HAP-1 (cell line): Measurements from ENCODE around the gene GLRX5.
"Not testable (repeated sequence)": the region's sequence is repeated elsewhere in the genome, so short reads cannot be mapped to it uniquely, and the experiment has no call there.

Experiments
- DNase-seq, 2 experiments: peaks; one replicate each; pipeline ENCODE4 v3.0.0-alpha.2; 2016 to 2020; ENCODE audit warnings: low spot score in 2 of 2
- H3K27me3 ChIP-seq: fragments of 250-450 bp; sonication (Bioruptor Pico); 2 replicates; pipeline ENCODE4 v1.5.1; 2020; ENCODE audit warnings: low read depth, mild to moderate bottlenecking, moderate library complexity
- H3K36me3 ChIP-seq: fragments of 250-450 bp; sonication (Bioruptor Pico); replicated peaks from 2 replicates; pipeline ENCODE4 v1.5.1; 2020; ENCODE audit warnings: mild to moderate bottlenecking
- H3K4me1 ChIP-seq: fragments of 250-450 bp; sonication (Bioruptor Pico); 2 replicates; pipeline ENCODE4 v1.5.1; 2020; ENCODE audit warnings: mild to moderate bottlenecking
- H3K4me3 ChIP-seq: fragments of 250-450 bp; sonication (Bioruptor Pico); 2 replicates; pipeline ENCODE4 v1.5.1; 2020; ENCODE audit warnings: mild to moderate bottlenecking, moderate library complexity
- H3K9me3 ChIP-seq: fragments of 250-450 bp; sonication (Bioruptor Pico); 2 replicates; pipeline ENCODE4 v1.5.1; 2020; ENCODE audit warnings: mild to moderate bottlenecking, moderate library complexity
- in situ Hi-C: fragments of 300-500 bp; cut with MboI; formaldehyde crosslinking; loops from 3 replicates; pipeline ENCODE4 v1.14.3; 2020; ENCODE audit warnings: low sequenced_read_pairs, inconsistent platforms, mixed read lengths

GLRX5 gene

GRCh38 chr14:95505030-95505589 is 29.7 kb upstream of the GLRX5 start:
- Histone ChIP-seq H3K27me3 (no peaks in the 10 kb centered on the region), H3K4me1 (no peaks in the 10 kb centered on the region), H3K36me3 (no peaks in the 10 kb centered on the region), H3K4me3 (no peak overlapping the region), H3K9me3 (no peaks in the 10 kb centered on the region)
- in situ Hi-C loops = no loop called here
- DNase-seq = no peak

- no peaks in the 10 kb centered on the region for H3K27me3 ChIP-seq
- no peak overlapping the region for H3K4me3 ChIP-seq
- H3K4me1 ChIP-seq = no peaks in the 10 kb centered on the region
- H3K36me3 ChIP-seq = no peaks in the 10 kb centered on the region
- in situ Hi-C loops = no loop called here
- H3K9me3 ChIP-seq = no peaks in the 10 kb centered on the region
- DNase-seq = no peak
Measured at GRCh38 chr14:95507174-95507573, 27.7 kb upstream of the GLRX5 start.

GRCh38 chr14:95507701-95508103 is 27.1 kb upstream of the GLRX5 start:
- no peaks in the 10 kb centered on the region for H3K36me3 ChIP-seq
- in situ Hi-C loops = no loop called here
- H3K9me3 ChIP-seq = no peaks in the 10 kb centered on the region
- DNase-seq = no peak
- no peak overlapping the region for H3K4me3 ChIP-seq
- H3K27me3 ChIP-seq = no peaks in the 10 kb centered on the region
- H3K4me1 ChIP-seq = no peaks in the 10 kb centered on the region

- H3K4me1 ChIP-seq = no peaks in the 10 kb centered on the region
- in situ Hi-C loops = no loop called here
- DNase-seq = no peak
- no peaks in the 10 kb centered on the region for H3K36me3 ChIP-seq
- H3K4me3 ChIP-seq = no peak overlapping the region
- no peaks in the 10 kb centered on the region for H3K9me3 ChIP-seq
- H3K27me3 ChIP-seq = no peaks in the 10 kb centered on the region
Measured at GRCh38 chr14:95508377-95508776, 26.5 kb upstream of the GLRX5 start.

- H3K36me3 ChIP-seq = no peaks in the 10 kb centered on the region
- no peak overlapping the region for H3K4me3 ChIP-seq
- DNase-seq = no peak
- no peaks in the 10 kb centered on the region for H3K9me3 ChIP-seq
- no peaks in the 10 kb centered on the region for H3K27me3 ChIP-seq
- in situ Hi-C loops = no loop called here
- no peaks in the 10 kb centered on the region for H3K4me1 ChIP-seq
Measured at GRCh38 chr14:95509495-95509894, 25.4 kb upstream of the GLRX5 start.

GRCh38 chr14:95510344-95510743 is 24.5 kb upstream of the GLRX5 start:
- H3K9me3 ChIP-seq, H3K36me3 ChIP-seq, DNase-seq, H3K4me3 ChIP-seq, H3K27me3 ChIP-seq, H3K4me1 ChIP-seq, in situ Hi-C loops: not testable (repeated sequence)

GRCh38 chr14:95510804-95511203 is 24.0 kb upstream of the GLRX5 start:
- H3K36me3 ChIP-seq = no peaks in the 10 kb centered on the region
- no peaks in the 10 kb centered on the region for H3K9me3 ChIP-seq
- no peaks in the 10 kb centered on the region for H3K27me3 ChIP-seq
- no peak for DNase-seq
- in situ Hi-C loops = no loop called here
- H3K4me1 ChIP-seq = no peaks in the 10 kb centered on the region
- no peak overlapping the region for H3K4me3 ChIP-seq

- Histone ChIP-seq H3K27me3 (no peaks in the 10 kb centered on the region), H3K9me3 (no peaks in the 10 kb centered on the region), H3K4me3 (no peak overlapping the region), H3K36me3 (no peaks in the 10 kb centered on the region), H3K4me1 (no peaks in the 10 kb centered on the region)
- DNase-seq = no peak
- in situ Hi-C loops = no loop called here
Measured at GRCh38 chr14:95511687-95512086, 23.2 kb upstream of the GLRX5 start.

GRCh38 chr14:95513291-95513690 is 21.6 kb upstream of the GLRX5 start:
- no peak for DNase-seq
- Histone ChIP-seq H3K36me3 (no peaks in the 10 kb centered on the region), H3K9me3 (no peaks in the 10 kb centered on the region), H3K27me3 (no peaks in the 10 kb centered on the region), H3K4me1 (no peaks in the 10 kb centered on the region), H3K4me3 (no peak overlapping the region)
- in situ Hi-C loops = no loop called here

GRCh38 chr14:95514131-95515079 is 20.4 kb upstream of the GLRX5 start:
- Histone ChIP-seq H3K4me3 (no peak overlapping the region), H3K4me1 (no peaks in the 10 kb centered on the region), H3K9me3 (no peaks in the 10 kb centered on the region), H3K27me3 (no peaks in the 10 kb centered on the region), H3K36me3 (no peaks in the 10 kb centered on the region)
- in situ Hi-C loops = no loop called here
- DNase-seq = no peak

- Histone ChIP-seq H3K9me3 (no peaks in the 10 kb centered on the region), H3K4me1 (no peaks in the 10 kb centered on the region), H3K4me3 (no peak overlapping the region), H3K36me3 (no peaks in the 10 kb centered on the region), H3K27me3 (no peaks in the 10 kb centered on the region)
- DNase-seq = no peak
- in situ Hi-C loops = no loop called here
Measured at GRCh38 chr14:95515080-95515489, 19.8 kb upstream of the GLRX5 start.

- in situ Hi-C loops = no loop called here
- H3K27me3 ChIP-seq = no peaks in the 10 kb centered on the region
- no peaks in the 10 kb centered on the region for H3K9me3 ChIP-seq
- no peaks in the 10 kb centered on the region for H3K36me3 ChIP-seq
- H3K4me1 ChIP-seq = no peaks in the 10 kb centered on the region
- H3K4me3 ChIP-seq = peak overlapping the region; percentile 35
- peak; percentile 46 to 81 for DNase-seq
Measured at GRCh38 chr14:95515596-95516552, 19.0 kb upstream of the GLRX5 start.

GRCh38 chr14:95516554-95517181 is 18.2 kb upstream of the GLRX5 start, which contains the start of gene SYNE3:
Gene SYNE3 (minus strand): TSS chr14:95516650. CDS start chr14:95475821, 40,829 bp downstream.
- Histone ChIP-seq H3K27me3 (no peaks in the 10 kb centered on the region), H3K4me3 (peak within 1 kb of the TSS; percentile 35), H3K9me3 (no peaks in the 10 kb centered on the region), H3K4me1 (no peaks in the 10 kb centered on the region), H3K36me3 (no peaks in the 10 kb centered on the region)
- in situ Hi-C loops = no loop called here
- DNase-seq = peak; percentile 22 to 67
